Measurements from ENCODE around the gene PGF.
A peak's percentile ranks its signal among the peaks of the same experiment; 100 is the strongest.

PGF gene

GRCh38 chr14:74954947-74955228, 509 bp downstream of the PGF start:
- no peak for DNase-seq

GRCh38 chr14:74954232-74954946, 1.0 kb downstream of the PGF start:
- peak; percentile 93 for DNase-seq

- no peak for DNase-seq
Measured at GRCh38 chr14:74953686-74954085, 1.7 kb downstream of the PGF start.

DNA sequence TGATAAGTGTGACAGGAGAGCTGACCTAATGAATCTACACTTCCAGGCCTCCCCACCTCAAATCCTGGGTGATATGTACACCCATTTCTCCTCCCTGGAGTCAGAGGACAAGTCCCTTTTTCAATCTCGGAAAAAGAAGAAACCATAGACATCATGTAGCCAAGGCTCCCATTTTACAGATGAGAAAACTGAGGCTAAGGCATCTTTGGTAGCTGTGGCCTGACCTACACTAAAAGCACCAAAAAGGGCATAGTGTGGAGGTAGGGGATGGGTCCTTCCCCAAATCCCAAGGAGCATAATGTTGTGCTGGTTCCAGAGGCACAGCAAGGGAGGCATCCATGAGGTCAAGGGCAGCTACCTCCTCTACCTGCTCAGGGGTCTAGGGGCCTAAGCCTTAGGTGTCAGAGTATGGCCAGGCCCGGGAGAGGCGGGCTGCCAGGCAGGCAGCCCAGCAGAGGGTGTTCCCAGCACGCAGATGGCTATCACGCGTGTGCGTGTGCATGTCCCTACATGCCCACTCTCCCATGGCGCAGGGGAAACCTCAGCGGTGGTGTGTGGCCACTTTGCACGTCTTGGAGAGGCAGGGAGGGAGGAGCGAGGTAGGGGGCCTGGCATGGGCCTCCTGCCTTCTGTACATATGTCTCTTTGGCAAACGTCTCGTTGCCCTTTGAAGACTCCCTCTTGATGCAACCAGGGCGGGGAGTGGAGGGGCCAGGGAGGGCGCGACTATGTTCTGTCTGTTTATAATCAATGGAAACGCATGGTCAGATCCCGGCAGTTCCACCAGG, 2.5 kb downstream of the PGF start:
- peak; percentile 97 for DNase-seq

DNA sequence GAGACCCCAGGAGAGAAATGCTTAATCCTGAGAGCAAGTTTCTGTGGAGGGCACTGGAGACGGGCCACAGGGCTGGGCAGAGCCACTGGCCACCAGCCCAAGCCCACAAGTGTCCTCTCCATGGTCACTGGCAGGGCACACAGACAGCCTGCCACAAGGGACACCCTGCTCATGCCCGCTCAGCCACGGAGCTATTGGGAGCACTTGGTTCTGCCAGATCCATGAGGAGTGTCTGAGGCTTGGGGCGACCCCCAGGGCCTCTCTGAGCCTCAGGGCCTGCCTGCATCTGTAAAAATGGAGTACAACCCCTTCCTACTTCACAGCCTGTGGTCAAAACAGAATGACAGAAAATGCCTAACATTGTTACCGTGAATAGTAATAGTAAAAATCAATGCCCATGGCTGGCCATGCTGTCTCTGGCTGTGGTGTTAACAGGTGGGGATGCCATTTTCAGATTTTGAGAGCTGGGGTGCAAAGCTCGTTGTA, 3.2 kb downstream of the PGF start:
- DNase-seq: no peak

- no peak for DNase-seq
Measured at GRCh38 chr14:74951443-74952179, 3.8 kb downstream of the PGF start.

- no peak for DNase-seq
Measured at GRCh38 chr14:74950795-74951442, 4.5 kb downstream of the PGF start.

DNA sequence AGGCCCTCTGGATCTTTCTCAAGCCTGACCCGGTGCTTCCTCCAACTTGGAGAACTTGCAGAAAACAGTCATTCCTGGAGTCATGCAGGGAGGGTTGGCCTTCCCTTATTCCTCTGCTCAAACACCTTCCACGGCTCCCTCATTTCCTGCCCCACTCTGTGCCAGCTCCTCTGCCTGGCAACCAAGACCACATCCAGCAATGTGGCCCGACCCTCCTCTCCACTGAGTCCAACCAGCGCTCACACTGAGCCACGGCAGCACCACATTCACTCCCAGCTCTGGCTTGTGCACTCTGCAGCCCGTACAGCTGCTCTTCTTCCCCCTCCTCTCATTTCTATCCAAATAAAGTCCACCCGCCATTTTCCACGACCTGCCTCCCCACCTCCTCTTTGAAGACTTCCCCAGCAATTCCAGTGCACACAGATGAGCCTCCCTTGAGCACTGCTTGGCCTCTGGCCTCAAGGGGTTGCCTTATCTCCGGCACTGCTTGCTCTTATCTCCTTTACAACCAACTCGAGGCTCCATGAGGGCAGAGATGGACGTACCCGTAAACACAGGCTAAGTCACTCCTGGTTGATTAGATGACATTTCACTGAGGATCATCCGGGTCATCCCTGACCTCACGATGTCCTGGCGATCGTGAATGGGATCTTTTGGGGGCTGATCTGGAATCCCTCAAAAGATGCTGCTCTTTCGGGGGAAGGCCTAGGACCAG, 5.4 kb downstream of the PGF start:
- DNase-seq: no peak

DNA sequence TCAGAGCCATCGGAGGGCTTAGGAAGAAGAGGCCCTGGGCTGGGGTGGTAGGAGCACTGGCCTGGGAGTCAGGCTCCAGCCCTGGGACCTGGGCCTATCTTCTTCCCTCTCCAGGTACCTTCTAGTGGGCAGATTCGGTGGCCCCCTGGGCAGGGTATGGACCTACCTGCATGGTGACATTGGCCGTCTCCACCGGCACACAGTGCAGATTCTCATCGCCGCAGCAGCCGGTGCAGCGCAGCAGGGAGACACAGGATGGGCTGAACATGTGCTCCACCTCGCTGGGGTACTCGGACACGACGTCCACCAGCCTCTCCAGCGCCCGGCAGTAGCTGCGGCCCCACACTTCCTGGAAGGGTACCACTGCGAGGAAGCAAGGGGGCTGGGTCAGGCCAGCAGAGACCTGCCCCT, 6.2 kb downstream of the PGF start:
- DNase-seq: no peak

DNA sequence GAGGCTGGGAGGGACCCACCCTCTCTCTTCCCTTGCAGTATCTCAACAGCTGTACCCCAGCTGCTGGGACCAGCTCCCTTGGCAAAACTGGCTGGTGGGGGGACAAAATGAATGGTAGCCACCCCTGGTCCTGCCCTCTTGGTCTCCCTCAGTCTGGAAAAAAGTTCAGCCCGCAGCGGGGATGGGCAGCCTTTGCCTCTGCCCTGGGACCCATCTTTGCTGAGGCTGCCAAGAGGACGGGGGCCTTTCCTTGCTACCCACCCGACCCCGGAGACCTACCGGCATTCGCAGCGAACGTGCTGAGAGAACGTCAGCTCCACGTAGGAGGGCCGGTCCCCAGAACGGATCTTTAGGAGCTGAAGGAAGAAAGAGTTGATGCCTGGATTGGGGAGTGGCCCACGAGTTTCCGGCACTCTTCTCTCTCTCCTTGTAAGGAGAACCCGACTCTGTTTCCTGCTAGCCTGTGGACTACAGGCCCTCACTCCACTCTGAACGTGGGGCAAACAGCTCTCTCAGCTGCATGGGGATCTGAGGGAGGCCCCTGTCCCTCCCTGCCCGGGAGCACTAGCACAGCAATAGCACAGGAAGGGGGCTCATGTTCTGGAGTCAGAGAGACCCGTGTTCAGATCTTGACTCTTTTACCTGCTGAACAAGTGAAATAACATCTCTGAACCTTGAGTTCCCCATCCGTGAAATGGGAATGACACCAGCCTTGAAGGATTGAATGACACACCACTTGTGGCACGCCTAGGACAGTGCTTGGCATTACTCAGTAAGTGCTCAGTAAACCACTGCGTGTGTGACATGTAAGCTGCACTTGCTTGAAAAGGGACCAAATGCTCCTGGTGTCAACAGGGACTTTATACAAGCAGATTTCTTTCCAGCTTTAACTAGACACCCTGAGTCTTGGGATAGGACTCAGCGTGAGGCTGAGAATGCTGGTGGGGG, 6.9 kb downstream of the PGF start:
- no peak for DNase-seq

GRCh38 chr14:74947353-74948227, 7.8 kb downstream of the PGF start:
- DNase-seq: no peak

- no peak for DNase-seq
Measured at GRCh38 chr14:74946659-74947281, 8.6 kb downstream of the PGF start.

DNA sequence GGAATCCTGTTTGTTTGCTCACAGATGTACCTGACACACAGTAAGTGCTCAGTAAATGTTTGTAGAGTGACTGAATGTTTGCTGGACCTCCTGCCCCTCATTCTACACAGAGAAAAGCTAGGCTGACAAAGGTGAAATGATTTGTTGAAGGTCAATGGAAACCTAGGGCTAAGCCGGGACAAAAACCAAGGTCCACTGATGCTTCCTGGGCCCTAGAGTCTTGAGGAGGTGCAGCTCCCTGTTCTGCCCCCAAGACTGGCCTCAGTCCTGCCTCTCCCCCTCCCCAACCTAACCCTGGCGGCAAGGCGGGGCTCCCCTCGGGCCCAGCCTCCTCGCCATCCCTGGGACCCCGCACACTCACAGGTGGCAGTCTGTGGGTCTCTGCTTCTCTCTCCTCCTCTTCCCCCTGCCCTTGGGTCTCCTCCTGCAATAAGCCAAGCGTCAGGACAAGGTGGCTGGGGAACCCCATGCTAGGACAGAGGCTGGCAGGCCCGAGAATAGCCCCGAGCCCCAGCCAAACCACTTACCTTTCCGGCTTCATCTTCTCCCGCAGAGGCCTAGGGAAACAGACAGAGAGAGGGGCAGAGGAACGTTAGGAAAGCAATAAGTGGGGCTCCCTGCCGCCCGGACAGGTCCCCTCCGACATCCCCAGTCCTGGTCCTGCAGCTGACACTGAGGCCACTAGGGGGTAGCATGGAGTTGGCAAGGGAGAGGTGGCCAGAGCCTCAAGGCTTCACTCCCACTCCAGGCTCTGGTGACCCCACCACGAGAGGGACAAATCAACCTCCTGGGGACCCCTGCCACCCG, 9.3 kb downstream of the PGF start:
- DNase-seq: peak; percentile 42

DNA sequence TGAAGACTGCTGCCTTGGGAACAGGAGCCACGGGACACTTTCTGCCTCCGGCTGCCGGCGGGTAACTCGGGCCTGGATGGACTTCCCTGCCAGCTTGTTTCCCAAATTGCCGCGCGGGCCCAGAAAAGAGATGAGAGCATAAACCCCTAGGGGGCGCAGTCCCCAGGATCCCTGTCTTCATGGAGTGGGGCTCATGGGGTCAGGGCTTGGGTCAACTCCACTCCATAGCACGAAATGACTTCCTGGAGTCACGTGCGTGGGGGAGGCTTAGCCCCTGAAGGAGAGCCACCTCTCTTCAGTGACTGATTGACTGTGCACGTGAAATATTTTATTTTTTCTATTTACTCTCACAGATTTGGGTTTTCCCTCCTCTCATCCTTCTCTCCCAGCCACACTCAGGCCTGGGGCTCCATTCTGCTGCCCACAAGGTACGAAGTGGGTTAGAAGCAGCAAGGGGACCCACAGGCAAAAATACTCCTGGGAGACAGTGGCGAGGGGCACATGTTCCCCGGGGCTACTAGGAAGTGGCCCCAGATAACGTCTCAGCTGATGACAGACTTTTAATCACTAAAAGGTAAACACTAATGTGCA, 10.0 kb downstream of the PGF start:
- DNase-seq: no peak

GRCh38 chr14:74942608-74943007, 12.8 kb downstream of the PGF start:
- no peak for DNase-seq

DNA sequence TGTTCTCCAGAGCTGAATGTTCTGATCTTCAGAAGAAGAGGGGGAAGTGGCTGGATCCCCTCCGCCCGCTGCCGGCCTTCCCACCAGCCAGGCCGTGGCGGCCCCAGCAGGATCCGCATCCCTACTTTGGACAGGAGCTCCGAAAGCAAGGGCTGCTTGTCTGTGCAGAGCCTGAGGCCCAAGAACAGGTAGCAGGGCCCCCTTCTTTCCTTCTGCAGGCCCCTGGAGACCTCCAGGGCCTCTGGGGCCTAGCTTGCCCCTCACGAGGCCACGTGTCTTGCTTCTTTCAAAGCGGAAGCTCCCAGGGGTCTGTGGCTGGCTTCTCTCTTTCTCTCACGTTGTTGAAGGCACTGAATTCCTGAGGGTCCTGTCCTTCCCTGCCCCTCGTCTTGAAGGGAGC, 13.2 kb downstream of the PGF start:
- DNase-seq: no peak

- no peak for DNase-seq
Measured at GRCh38 chr14:74941676-74942097, 13.7 kb downstream of the PGF start.

DNA sequence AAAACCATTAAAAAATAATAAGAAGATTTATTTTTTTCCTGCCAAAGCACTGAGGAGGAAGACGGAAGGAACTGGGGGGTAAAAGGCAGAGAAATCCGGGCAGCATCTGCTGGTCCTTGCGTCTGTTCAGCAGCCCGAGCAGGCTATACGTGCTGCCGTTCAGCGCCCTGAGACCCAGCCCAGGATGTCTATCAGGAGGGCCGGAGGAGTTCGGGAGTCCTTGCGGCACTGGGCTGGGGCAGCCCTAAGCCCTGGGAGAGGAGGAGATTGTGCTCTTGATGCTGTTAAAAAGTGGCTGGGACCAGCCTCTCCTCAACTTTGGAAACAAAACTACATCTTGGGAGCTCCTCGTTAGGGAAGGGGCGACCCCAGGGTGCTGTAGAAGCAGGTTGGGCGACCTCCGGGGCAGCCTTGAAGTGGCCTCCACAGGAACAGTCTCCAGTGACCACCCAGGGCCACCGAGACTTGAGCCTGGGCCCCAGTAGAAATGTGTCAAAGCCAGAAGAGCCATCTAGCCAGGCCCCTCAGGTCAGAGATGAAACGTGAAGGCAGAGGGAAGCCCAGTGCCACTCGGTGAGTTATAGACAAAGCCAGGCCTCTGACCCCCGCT, 14.3 kb downstream of the PGF start:
- no peak for DNase-seq
